Panc1 (cell line): ENCODE results near the gene SMIM12. TPM values are rescaled to one million over a fixed set of nuclear protein-coding genes. Genes with fewer than 3 reads are reported as not detected.
"Not testable (repeated sequence)": the region's sequence is repeated elsewhere in the genome, so short reads cannot be mapped to it uniquely, and the experiment has no call there.

Experiments used
- ATAC-seq: fragments of 200-7000 bp; cut with Tn5 transposase; 2 replicates; pipeline ENCODE4 v1.9.1; 2020; ENCODE audit warnings: mild to moderate bottlenecking, moderate library complexity
- BruUV-seq: library from RNA; stranded (reverse); fragments of 400-500 nt; replicated peaks from 2 replicates; lab custom pipeline; 2021; lab: Mats Ljungman, UMichigan
- CTCF ChIA-PET: fragments of 300-600 bp; sonication (Branson Sonifier 250); formaldehyde crosslinking; loops from one replicate; lab custom pipeline; 2022; ENCODE audit warnings: antibody characterized with exemption; lab: Charles Lee
- POLR2A ChIA-PET: fragments of 300-600 bp; sonication (Branson Sonifier 250); formaldehyde crosslinking; loops from one replicate; lab custom pipeline; 2022; ENCODE audit warnings: antibody characterized with exemption; lab: Charles Lee
- DNase-seq: peaks from one replicate; pipeline ENCODE4 v3.0.0-alpha.2; 2010; ENCODE audit warnings: low read depth, low spot score
- H3K27ac ChIP-seq: 2 replicates; pipeline ENCODE4 v1.5.1; 2011; ENCODE audit warnings: mild to moderate bottlenecking, low read length, inconsistent platforms
- H3K27me3 ChIP-seq: fragments of 200-500 bp; sonication (Bioruptor generic); 2 replicates; pipeline ENCODE4 v1.6.0; 2014; ENCODE audit warnings: low read length, inconsistent platforms; ENCODE audit not compliant: control insufficient read depth, insufficient read depth
- H3K36me3 ChIP-seq: fragments of 200-500 bp; sonication (Bioruptor generic); 2 replicates; pipeline ENCODE4 v1.5.1; 2014; ENCODE audit warnings: inconsistent platforms, mild to moderate bottlenecking, low read length, moderate library complexity; ENCODE audit not compliant: control insufficient read depth, insufficient read depth
- H3K4me1 ChIP-seq: 2 replicates; pipeline ENCODE4 v1.5.1; 2011; ENCODE audit warnings: inconsistent platforms, mild to moderate bottlenecking, low read length, moderate library complexity; ENCODE audit not compliant: control insufficient read depth, insufficient read depth
- H3K4me3 ChIP-seq, 2 experiments: 2 replicates each; pipeline ENCODE4 v1.5.1; 2011 to 2012; ENCODE audit warnings: low read depth in 2 of 2, low read length in 2 of 2, mild to moderate bottlenecking in 2 of 2, inconsistent platforms in 1 of 2, moderate library complexity in 1 of 2
- H3K9me3 ChIP-seq: fragments of 200-500 bp; sonication (Bioruptor generic); 2 replicates; pipeline ENCODE4 v1.5.1; 2014; ENCODE audit warnings: low read depth, mild to moderate bottlenecking, inconsistent platforms, low read length, moderate library complexity; ENCODE audit not compliant: control insufficient read depth, insufficient read depth
- CTCF ChIP-seq: fragments of 450-650 bp; IDR thresholded peaks from 2 replicates; pipeline ENCODE4 v1.5.1; 2017; ENCODE audit warnings: mild to moderate bottlenecking
- POLR2AphosphoS5 ChIP-seq: IDR thresholded peaks from 2 replicates; pipeline ENCODE4 v1.6.1; 2012; ENCODE audit warnings: mild to moderate bottlenecking, low read depth, low read length, moderate library complexity
- REST ChIP-seq, 2 experiments: IDR thresholded peaks; 2 replicates each; pipeline ENCODE4 v1.6.1; 2011 to 2012; ENCODE audit warnings: low read depth in 2 of 2, control low read depth in 1 of 2, low read length in 1 of 2, mild to moderate bottlenecking in 1 of 2, moderate library complexity in 1 of 2; ENCODE audit not compliant: insufficient read depth in 1 of 2
- SIN3A ChIP-seq: IDR thresholded peaks from 2 replicates; pipeline ENCODE4 v1.6.1; 2012; ENCODE audit warnings: low read depth, mild to moderate bottlenecking, low read length, moderate library complexity, borderline replicate concordance; ENCODE audit not compliant: insufficient read depth
- TCF7L2 ChIP-seq: IDR thresholded peaks from 2 replicates; pipeline ENCODE4 v1.6.1; 2011; ENCODE audit warnings: mild to moderate bottlenecking, low read depth, low read length, inconsistent platforms
- in situ Hi-C: cut with HindIII; loops from 2 replicates; pipeline ENCODE4 v1.10.0; 2016; ENCODE audit warnings: low sequenced_read_pairs, low pct_unique_long_range_greater_than_20kb
- intact Hi-C: fragments of 100-400 bp; cut with micrococcal nuclease; formaldehyde crosslinking; loops from one replicate; pipeline ENCODE4 v1.10.0; 2022; ENCODE audit not compliant: unreplicated experiment
- total RNA-seq: library from RNA; stranded (reverse); gene quantifications from one replicate; pipeline ENCODE4 v1.2.1, GENCODE V29; 2021; ENCODE audit not compliant: unreplicated experiment

The SMIM12 gene
- total RNA-seq, 1 experiment from 2014 or later: 47.5 TPM

- CTCF ChIA-PET: no interaction called here
- TF ChIP-seq TCF7L2 (no peak), POLR2AphosphoS5 (no peak), SIN3A (no peak), REST (IDR thresholded peaks at IDR 0.05; ENCODE audit: insufficient read depth in 1 of 2, low read depth in 2 of 2, low read length in 1 of 2) (no peak), CTCF (no peak)
- DNase-seq: no peak
- H3K9me3 ChIP-seq: no peaks in the 10 kb centered on the region
- H3K27ac ChIP-seq: no peak overlapping the region
- intact Hi-C loops (no loop called here), in situ Hi-C loops (no loop called here)
- no TSS peak for BruUV-seq
- POLR2A ChIA-PET: no interaction called here
- H3K36me3 ChIP-seq: no peaks in the 10 kb centered on the region
- ATAC-seq: no peak
- no peaks in the 10 kb centered on the region for H3K27me3 ChIP-seq
- no peaks in the 10 kb centered on the region for H3K4me1 ChIP-seq
- no peak overlapping the region for H3K4me3 ChIP-seq
These were observed 37.3 kb downstream of the SMIM12 start for GRCh38 chr1:34822202-34822601.

GRCh38 chr1:34818862-34819261 is 40.7 kb downstream of the SMIM12 start:
- in situ Hi-C loops, ATAC-seq, H3K4me1 ChIP-seq, DNase-seq, H3K4me3 ChIP-seq, H3K9me3 ChIP-seq, H3K36me3 ChIP-seq, intact Hi-C loops, BruUV-seq, H3K27ac ChIP-seq, H3K27me3 ChIP-seq, CTCF ChIA-PET: not testable (repeated sequence)
- POLR2A ChIA-PET: interaction anchor here (0.6 kb wide), 1 partner anchor 298 kb away, joined by 4 read pairs; no protein-coding TSS in a partner anchor

GRCh38 chr1:34816778-34817177 is 42.8 kb downstream of the SMIM12 start:
- CTCF ChIA-PET: no interaction called here
- in situ Hi-C loops: no loop called here
- H3K27me3 ChIP-seq: no peaks in the 10 kb centered on the region; the same call in 1 of the 2 replicates

More at GRCh38 chr1:34816778-34817177, 42.8 kb downstream of the SMIM12 start:
- ATAC-seq (no peak), DNase-seq (no peak)
- TF ChIP-seq SIN3A: no peak
- no peak for TF ChIP-seq CTCF
- no peak overlapping the region for H3K4me3 ChIP-seq
- H3K36me3 ChIP-seq: no peaks in the 10 kb centered on the region
- intact Hi-C loops: no loop called here
- H3K27ac ChIP-seq: no peak overlapping the region
- no peaks in the 10 kb centered on the region for H3K9me3 ChIP-seq
- POLR2A ChIA-PET: no interaction called here
- BruUV-seq: no TSS peak
- H3K4me1 ChIP-seq: no peaks in the 10 kb centered on the region
